Dedifferentiated amniotic fluid mesenchymal stem cell (primary cell): ENCODE measurements around the gene MFSD11.
"Not testable (repeated sequence)": the region's sequence is repeated elsewhere in the genome, so short reads cannot be mapped to it uniquely, and the experiment has no call there.

Source experiments
- DNase-seq: peaks from one replicate; pipeline ENCODE4 v3.0.0-alpha.2; 2016; ENCODE audit errors: extremely low spot score

MFSD11 gene

GRCh38 chr17:76747716-76748363, 9.9 kb downstream of the MFSD11 start:
- DNase-seq = no peak

GRCh38 chr17:76748657-76749056, 10.7 kb downstream of the MFSD11 start:
- DNase-seq = no peak

- DNase-seq = no peak
These were observed 13.6 kb downstream of the MFSD11 start for GRCh38 chr17:76751416-76751993.

GRCh38 chr17:76752006-76752405, 14.1 kb downstream of the MFSD11 start:
- DNase-seq = no peak

- DNase-seq = no peak
These were observed 15.4 kb downstream of the MFSD11 start for GRCh38 chr17:76753061-76753961.

- no peak for DNase-seq
These were observed 17.4 kb downstream of the MFSD11 start for GRCh38 chr17:76755285-76755684.

GRCh38 chr17:76757256-76757655, 19.3 kb downstream of the MFSD11 start:
- DNase-seq = no peak

- DNase-seq = no peak
These were observed 20.7 kb downstream of the MFSD11 start for GRCh38 chr17:76758570-76758969.

- DNase-seq = peak; percentile 70
These were observed 35.1 kb downstream of the MFSD11 start for GRCh38 chr17:76772842-76773525.

GRCh38 chr17:76775021-76775600, 37.2 kb downstream of the MFSD11 start:
- no peak for DNase-seq

GRCh38 chr17:76781056-76781982, 43.4 kb downstream of the MFSD11 start:
- DNase-seq = no peak

- DNase-seq = no peak
These were observed 45.2 kb downstream of the MFSD11 start for GRCh38 chr17:76783146-76783545.

GRCh38 chr17:76784926-76785325, 47.0 kb downstream of the MFSD11 start:
- no peak for DNase-seq

- DNase-seq = not testable (repeated sequence)
These were observed 49.9 kb downstream of the MFSD11 start for GRCh38 chr17:76787866-76788265.

GRCh38 chr17:76789235-76789788, 51.4 kb downstream of the MFSD11 start:
- no peak for DNase-seq

GRCh38 chr17:76791053-76791980, 53.4 kb downstream of the MFSD11 start:
- DNase-seq = peak; percentile 69

- no peak for DNase-seq
These were observed 54.4 kb downstream of the MFSD11 start for GRCh38 chr17:76792348-76792747.

GRCh38 chr17:76793775-76794174, 55.9 kb downstream of the MFSD11 start:
- no peak for DNase-seq

- DNase-seq = no peak
These were observed 58.2 kb downstream of the MFSD11 start for GRCh38 chr17:76796081-76796480.
